GM12878 (cell line): ENCODE data around the gene KIF6. TPM values are rescaled to one million over a fixed set of nuclear protein-coding genes. Genes with fewer than 3 reads are reported as not detected.

Source experiments
- ATAC-seq: fragments of 200-7000 bp; cut with Tn5 transposase; 3 replicates; pipeline ENCODE4 v1.9.1; 2020; ENCODE audit warnings: mild to moderate bottlenecking, moderate library complexity
- BruUV-seq: library from RNA; stranded (reverse); fragments of 400-500 nt; replicated peaks from 2 replicates; lab custom pipeline; 2021; lab: Mats Ljungman, UMichigan
- CTCF ChIA-PET: fragments of 300-600 bp; sonication (Branson Sonifier 250); formaldehyde crosslinking; extraction: SDS; loops from one replicate; lab custom pipeline; 2021; ENCODE audit warnings: inconsistent platforms; lab: Yijun Ruan, JAX
- POLR2A ChIA-PET: fragments of 350-600 bp; formaldehyde crosslinking; extraction: SDS; loops from one replicate; lab custom pipeline; 2021; ENCODE audit warnings: inconsistent platforms; lab: Charles Lee
- RAD21 ChIA-PET: fragments of 300-600 bp; sonication (Branson Sonifier 250); formaldehyde crosslinking; loops from one replicate; lab custom pipeline; 2023; ENCODE audit warnings: antibody characterized with exemption; ENCODE audit not compliant: unreplicated experiment; lab: Charles Lee
- SMC1A ChIA-PET: fragments of 300-600 bp; sonication (Branson Sonifier 250); formaldehyde crosslinking; loops from one replicate; lab custom pipeline; 2023; ENCODE audit not compliant: unreplicated experiment, uncharacterized antibody; lab: Charles Lee
- DNase-seq: peaks from one replicate; pipeline ENCODE4 v3.0.0-alpha.2; 2011; ENCODE audit warnings: low read depth, low spot score
- FAIRE-seq: peaks from 3 replicates; lab custom pipeline; 2011; peaks lifted over from hg19 to GRCh38; lab: Jason Lieb, UNC
- H2AFZ ChIP-seq: 2 replicates; pipeline ENCODE4 v1.6.0; 2011; ENCODE audit warnings: low read depth, low read length, control low read depth; ENCODE audit not compliant: control insufficient read depth
- H3K27ac ChIP-seq: 2 replicates; pipeline ENCODE4 v1.5.1; 2011; ENCODE audit warnings: control low read depth; ENCODE audit not compliant: control insufficient read depth, insufficient read depth
- H3K27me3 ChIP-seq, 2 experiments: replicated peaks in 1 of 2; 2 replicates each; pipeline versions ENCODE4 v1.6.0 to v1.6.1; 2011; ENCODE audit warnings: low read length in 1 of 2; ENCODE audit not compliant: control insufficient read depth in 2 of 2, insufficient read depth in 2 of 2
- H3K36me3 ChIP-seq, 2 experiments: 2 replicates each; pipeline ENCODE4 v1.5.1; 2011; ENCODE audit warnings: low read length in 1 of 2; ENCODE audit not compliant: control insufficient read depth in 2 of 2, insufficient read depth in 2 of 2
- H3K4me1 ChIP-seq: 2 replicates; pipeline ENCODE4 v1.6.1; 2011; ENCODE audit warnings: mild to moderate bottlenecking, low read length, moderate library complexity, mixed read lengths; ENCODE audit not compliant: control insufficient read depth, insufficient read depth
- H3K4me2 ChIP-seq: 2 replicates; pipeline ENCODE4 v1.6.0; 2011; ENCODE audit warnings: control low read depth; ENCODE audit not compliant: control insufficient read depth, insufficient read depth
- H3K4me3 ChIP-seq: fragments of 200-600 bp; sonication (generic); 2 replicates; pipeline ENCODE4 v1.5.1; 2016
- H3K79me2 ChIP-seq: 2 replicates; pipeline ENCODE4 v1.6.0; 2011; ENCODE audit warnings: low read length; ENCODE audit not compliant: control insufficient read depth, insufficient read depth
- H3K9ac ChIP-seq: 2 replicates; pipeline ENCODE4 v1.8.0; 2011; ENCODE audit warnings: low read length, control low read depth, mixed read lengths; ENCODE audit not compliant: control insufficient read depth, insufficient read depth
- H3K9me3 ChIP-seq: replicated peaks from 3 replicates; pipeline ENCODE4 v1.5.1; 2011; ENCODE audit warnings: mild to moderate bottlenecking, low read length; ENCODE audit not compliant: control insufficient read depth, insufficient read depth
- H4K20me1 ChIP-seq: 2 replicates; pipeline ENCODE4 v1.6.0; 2011; ENCODE audit not compliant: control insufficient read depth, insufficient read depth
- CEBPZ ChIP-seq: fragments of 150-350 bp; IDR thresholded peaks from 2 replicates; pipeline ENCODE4 v1.6.1; 2016; ENCODE audit warnings: low read depth, low read length
- CHD1 ChIP-seq: IDR thresholded peaks from 2 replicates; pipeline ENCODE4 v1.6.1; 2012; ENCODE audit warnings: low read depth, low read length, improper control_type of control experiment
- E2F4 ChIP-seq: IDR thresholded peaks from 2 replicates; pipeline ENCODE4 v1.6.1; 2012; ENCODE audit warnings: low read depth, low read length, improper control_type of control experiment
- FOXK2 ChIP-seq: fragments of 450-650 bp; IDR thresholded peaks from 2 replicates; pipeline ENCODE4 v1.6.1; 2017; ENCODE audit warnings: mild to moderate bottlenecking, moderate library complexity
- HDAC2 ChIP-seq: fragments of 200-600 bp; sonication (generic); IDR thresholded peaks from 2 replicates; pipeline ENCODE4 v1.6.1; 2017
- IRF5 ChIP-seq: fragments of 450-650 bp; IDR thresholded peaks from 2 replicates; pipeline ENCODE4 v1.6.1; 2017; ENCODE audit warnings: borderline replicate concordance
- MTA2 ChIP-seq: fragments of 450-650 bp; IDR thresholded peaks from 2 replicates; pipeline ENCODE4 v1.6.1; 2016; ENCODE audit warnings: low read depth, mild to moderate bottlenecking, moderate library complexity
- MYB ChIP-seq: fragments of 150-350 bp; IDR thresholded peaks from 2 replicates; pipeline ENCODE4 v1.6.1; 2014; ENCODE audit warnings: mild to moderate bottlenecking, low read depth, low read length, borderline replicate concordance
- POLR2AphosphoS2 ChIP-seq: IDR thresholded peaks from 2 replicates; pipeline ENCODE4 v1.6.1; 2011; ENCODE audit warnings: low read depth, mild to moderate bottlenecking, low read length, improper control_type of control experiment, moderate library complexity
- RCOR1 ChIP-seq: conservative IDR thresholded peaks from 2 replicates; pipeline ENCODE4 v1.6.1; 2012; ENCODE audit warnings: low read depth, low read length, improper control_type of control experiment
- RELA ChIP-seq: fragments of 450-650 bp; IDR thresholded peaks from 2 replicates; pipeline ENCODE4 v1.8.0; 2014; ENCODE audit warnings: borderline replicate concordance; ENCODE audit not compliant: partially characterized antibody
- USF2 ChIP-seq: IDR thresholded peaks from 2 replicates; pipeline ENCODE4 v1.6.1; 2011; ENCODE audit warnings: low read depth, low read length, improper control_type of control experiment, borderline replicate concordance
- YY1 ChIP-seq: IDR thresholded peaks from 2 replicates; pipeline ENCODE4 v1.6.1; 2011; ENCODE audit warnings: low read depth, mild to moderate bottlenecking, low read length
- ZSCAN29 ChIP-seq: fragments of 450-650 bp; IDR thresholded peaks from 2 replicates; pipeline ENCODE4 v1.6.1; 2017; ENCODE audit warnings: mild to moderate bottlenecking, moderate library complexity
- WGBS: methylation state at CpG from one replicate; pipeline ENCODE4 v1.1.6; 2016; ENCODE audit warnings: low lambda C conversion rate; ENCODE audit not compliant: insufficient replicate concordance, insufficient coverage; ENCODE audit errors: missing lambda C conversion rate; 5-methylcytosine and 5-hydroxymethylcytosine counted together
- in situ Hi-C: fragments of 300-500 bp; cut with MboI; formaldehyde crosslinking; loops from 9 replicates; pipeline ENCODE4 v1.14.3; 2018; ENCODE audit warnings: mixed read lengths
- intact Hi-C: fragments of 100-400 bp; cut with micrococcal nuclease; formaldehyde crosslinking; loops from one replicate; pipeline ENCODE4 v1.14.2; 2022; ENCODE audit not compliant: unreplicated experiment
- polyA plus RNA-seq, 11 experiments: library from polyadenylated mRNA; depleted of rRNA in 4 of 11; unstranded in 6 of 11; stranded (reverse) in 5 of 11; fragments of >200 nt; fragmentation: Nextera tagmentation in 4 of 11; fragmentation: Illumina TruSeq in 1 of 11; extraction: Ambion mirVana in 4 of 11; extraction: Trizol in 1 of 11; gene quantifications; 1 replicate in 1 of 11; 2 replicates in 10 of 11; pipeline versions ENCODE4 v1.2.1 to v1.2.3, GENCODE V29; 2011 to 2016; ENCODE audit warnings: inconsistent platforms in 2 of 11, missing spikeins in 2 of 11, low read depth in 1 of 11
- total RNA-seq, 4 experiments: library from RNA; depleted of rRNA in 3 of 4; stranded (reverse); fragments of >200 nt in 3 of 4; fragmentation: Illumina TruSeq in 1 of 4; extraction: Trizol in 1 of 4; gene quantifications; 2 replicates each; pipeline versions ENCODE4 v1.2.1 to v1.2.3, GENCODE V29; 2013 to 2021
- TF ChIP-seq, protein P1 (sequence below): fragments of 450-650 bp; IDR thresholded peaks from 2 replicates; pipeline ENCODE4 v1.6.1; 2014; ENCODE audit warnings: mild to moderate bottlenecking

The KIF6 gene
- total and polyA plus RNA-seq, 10 of the 15 experiments (the other 5 are each of a cell fraction or from before 2014, with no cell fraction given), result 0.09 to 1.0 (median 0.28) TPM

GRCh38 chr6:39339096-39339867, 385.9 kb downstream of the KIF6 start:
- Histone ChIP-seq H3K9ac (no peak overlapping the region), H3K9me3 (no peaks in the 10 kb centered on the region; the same call in 2 of the 3 replicates), H3K27me3 (no peaks in the 10 kb centered on the region), H4K20me1 (no peaks in the 10 kb centered on the region), H3K4me1 (peaks cover 13% of the 10 kb centered on the region), H3K4me2 (no peak overlapping the region), H3K4me3 (no peak overlapping the region), H3K36me3 (no peaks in the 10 kb centered on the region), H2AFZ (no peak overlapping the region), H3K79me2 (no peaks in the 10 kb centered on the region), H3K27ac (no peak overlapping the region)
- ChIA-PET POLR2A (no interaction called here), CTCF (interaction anchor here (4.1 kb wide), 1 partner anchor 10 kb away, joined by 14 read pairs; no protein-coding TSS in a partner anchor), RAD21 (interaction anchor here (1.6 kb wide), 1 partner anchor 14 kb away, joined by 3 read pairs; no protein-coding TSS in a partner anchor), SMC1A (no interaction called here)
- no peak for DNase-seq
- in situ Hi-C loops (no loop called here), intact Hi-C loops (no loop called here)
- no peak for FAIRE-seq
- no peak for TF ChIP-seq CHD1
- no peak for TF ChIP-seq E2F4
- TF ChIP-seq ZSCAN29, result no peak
- TF ChIP-seq HDAC2, result no peak
- TF ChIP-seq, protein P1, sequence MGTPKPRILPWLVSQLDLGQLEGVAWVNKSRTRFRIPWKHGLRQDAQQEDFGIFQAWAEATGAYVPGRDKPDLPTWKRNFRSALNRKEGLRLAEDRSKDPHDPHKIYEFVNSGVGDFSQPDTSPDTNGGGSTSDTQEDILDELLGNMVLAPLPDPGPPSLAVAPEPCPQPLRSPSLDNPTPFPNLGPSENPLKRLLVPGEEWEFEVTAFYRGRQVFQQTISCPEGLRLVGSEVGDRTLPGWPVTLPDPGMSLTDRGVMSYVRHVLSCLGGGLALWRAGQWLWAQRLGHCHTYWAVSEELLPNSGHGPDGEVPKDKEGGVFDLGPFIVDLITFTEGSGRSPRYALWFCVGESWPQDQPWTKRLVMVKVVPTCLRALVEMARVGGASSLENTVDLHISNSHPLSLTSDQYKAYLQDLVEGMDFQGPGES, result no peak
- TF ChIP-seq CEBPZ, result no peak
- no peak for TF ChIP-seq MYB
- no peak for TF ChIP-seq RELA
- no peak for TF ChIP-seq RCOR1
- TF ChIP-seq FOXK2, result no peak
- no peak for TF ChIP-seq MTA2
- TF ChIP-seq POLR2AphosphoS2, result no peak
- no peak for TF ChIP-seq IRF5
- no peak for TF ChIP-seq USF2
- no peak for TF ChIP-seq YY1
- no TSS peak for BruUV-seq
- whole genome bisulfite sequencing, result 16% methylated on average over 9 of the region's 9 CpGs
- ATAC-seq, result no peak
